ENCODE results near the gene TAOK2. TPM values are rescaled to one million over a fixed set of nuclear protein-coding genes. Genes with fewer than 3 reads are reported as not detected.

The TAOK2 gene
- total and polyA plus RNA-seq, 2 of the 4 experiments (the other 2 are of a cell fraction) = 23.0 to 31.7 TPM

GRCh38 chr16:30006095-30006473, 32.4 kb downstream of the TAOK2 start:
- H2BK20ac ChIP-seq (ENCODE audit: low read depth, low read length) = no peak overlapping the region
- peaks cover 16% of the 10 kb centered on the region for H3K27me3 ChIP-seq (ENCODE audit: control insufficient read depth, insufficient read depth, low read length)
- H2BK120ac ChIP-seq (ENCODE audit: low read depth, low read length) = no peak overlapping the region
- peaks cover 0 to 4% of the 10 kb centered on the region in 2 experiments; a peak in 1 of 4 replicates for H3K79me1 ChIP-seq (ENCODE audit: low read depth in 1 of 2, low read length in 2 of 2)
- intact Hi-C loops (cut with micrococcal nuclease) = no loop called here
- H2AK5ac ChIP-seq (ENCODE audit: low read depth, low read length) = no peak overlapping the region
- no peak overlapping the region for H3K56ac ChIP-seq (ENCODE audit: extremely low read depth, insufficient read depth, low read length)
- H3K9me3 ChIP-seq (ENCODE audit: control insufficient read depth, insufficient read depth, low read length) = no peaks in the 10 kb centered on the region
- H3K9me1 ChIP-seq (ENCODE audit: insufficient read depth, low read length) = no peaks in the 10 kb centered on the region
- H3K27ac ChIP-seq (ENCODE audit: insufficient read depth, low read length) = no peak overlapping the region
- H3K9ac ChIP-seq (ENCODE audit: low read depth, low read length) = no peak overlapping the region
- no peak overlapping the region for H2BK15ac ChIP-seq (ENCODE audit: low read depth, low read length)
- no peak overlapping the region for H3K18ac ChIP-seq (ENCODE audit: low read depth, low read length)
- H4K5ac ChIP-seq (ENCODE audit: low read depth, low read length) = no peak overlapping the region
- H3K4me3 ChIP-seq (ENCODE audit: insufficient read depth, low read depth, low read length) = no peak overlapping the region
- H4K20me1 ChIP-seq (ENCODE audit: insufficient read depth, low read length) = no peaks in the 10 kb centered on the region; the same call in 1 of the 2 replicates
- H2AFZ ChIP-seq (replicated peaks; ENCODE audit: low read length, poor library complexity) = no peak overlapping the region
- no peaks in the 10 kb centered on the region; the same call in 1 of the 2 replicates for H3K4me1 ChIP-seq (ENCODE audit: control insufficient read depth, insufficient read depth, low read length)
- dilution Hi-C loops (cut with HindIII; ENCODE audit: low sequenced_read_pairs, unreplicated experiment) = no loop called here
- ATAC-seq (ENCODE audit: low read depth) (no peak), DNase-seq (no peak)
- ChIA-PET CTCF (interaction anchor here (0.8 kb wide), 1 partner anchor 106 kb away, joined by 3 read pairs; the partner anchor contains the start of gene SEZ6L2), POLR2A (ENCODE audit: unreplicated experiment) (no interaction called here)
- H3K14ac ChIP-seq (replicated peaks; ENCODE audit: low read depth, low read length) = no peak overlapping the region
- no peak overlapping the region for H3K4ac ChIP-seq (ENCODE audit: low read depth, low read length)
- in situ Hi-C loops (cut with MboI; ENCODE audit: low sequenced_read_pairs) = no loop called here
- no peak overlapping the region for H3K23ac ChIP-seq (ENCODE audit: low read depth, low read length)
- H3K36me3 ChIP-seq (ENCODE audit: control insufficient read depth, insufficient read depth, low read length) = peaks cover 13% of the 10 kb centered on the region; the same call in 1 of the 2 replicates
- no peak for TF ChIP-seq CEBPB (IDR thresholded peaks at IDR 0.05; ENCODE audit: low read depth, low read length)
- TF ChIP-seq CTCF (conservative IDR thresholded peaks at IDR 0.05; ENCODE audit: low read depth, low read length) = no peak
- TF ChIP-seq SMC3 (IDR thresholded peaks at IDR 0.05; ENCODE audit: low read depth, low read length) = no peak
- no peak for TF ChIP-seq MAFK (IDR thresholded peaks at IDR 0.05; ENCODE audit: low read depth, low read length)
- no peak for TF ChIP-seq CHD1 (IDR thresholded peaks at IDR 0.05; ENCODE audit: low read depth, low read length)
- no peak for TF ChIP-seq USF2 (IDR thresholded peaks at IDR 0.05; ENCODE audit: low read depth, low read length)
- TF ChIP-seq RFX5 (IDR thresholded peaks at IDR 0.05; ENCODE audit: low read depth, low read length) = no peak
- TF ChIP-seq FOS (IDR thresholded peaks at IDR 0.05; ENCODE audit: low read depth, low read length) = no peak
- TF ChIP-seq BHLHE40 (IDR thresholded peaks at IDR 0.05; ENCODE audit: low read depth, low read length) = no peak
- no peak for TF ChIP-seq MAZ (IDR thresholded peaks at IDR 0.05; ENCODE audit: borderline replicate concordance, low read depth, low read length)
- no peak for TF ChIP-seq NFE2L2 (IDR thresholded peaks at IDR 0.05; ENCODE audit: low read depth, low read length)
- no peak for TF ChIP-seq POLR2A (IDR thresholded peaks at IDR 0.05; ENCODE audit: low read depth, low read length)
- no peak for TF ChIP-seq RCOR1 (IDR thresholded peaks at IDR 0.05; ENCODE audit: insufficient replicate concordance, low read length)
- no peak overlapping the region for H4K91ac ChIP-seq (ENCODE audit: insufficient read depth, low read depth, low read length)
- WGBS, 2 experiments (ENCODE audit: extremely low coverage in 2 of 2, insufficient read length in 1 of 2) = 96% methylated on average over 8 of the region's 18 CpGs; no CpG with 5 or more reads in 1 of the 2 experiments
- no peak overlapping the region for H4K8ac ChIP-seq (ENCODE audit: low read depth in 2 of 2, low read length in 2 of 2)
- no peak overlapping the region for H2AK9ac ChIP-seq (replicated peaks; ENCODE audit: low read depth, low read length, poor library complexity)
- BruUV-seq (replicated peaks) = no TSS peak
- no peak overlapping the region for H3K4me2 ChIP-seq (ENCODE audit: low read depth, low read length)
- H2BK5ac ChIP-seq (ENCODE audit: low read depth, low read length, poor library complexity, severe bottlenecking) = no peak overlapping the region
